Gastroesophageal sphincter (tissue), 4 donors: Measurements from ENCODE around the gene MYOG. TPM values are rescaled to one million over a fixed set of nuclear protein-coding genes. Genes with fewer than 3 reads are reported as not detected.

Source experiments
- ATAC-seq: fragments of 150-250 bp; one replicate; pipeline ENCODE4 v1.9.1; 2016; ENCODE audit warnings: mild to moderate bottlenecking, moderate library complexity
- H3K27ac ChIP-seq, 4 donors: fragments of 200-600 bp; sonication (generic) in 3 of 4; 1 replicate in 3 of 4; 2 replicates in 1 of 4; pipeline ENCODE4 v1.5.1; 2016 to 2019
- H3K27me3 ChIP-seq: fragments of 200-600 bp; sonication (generic); one replicate; pipeline ENCODE4 v1.5.1; 2019
- H3K36me3 ChIP-seq, 2 donors: fragments of 200-600 bp; sonication (generic); one replicate each; pipeline ENCODE4 v1.5.1; 2019; ENCODE audit warnings: control low read depth in 1 of 2
- H3K4me1 ChIP-seq, 3 donors: fragments of 200-600 bp; sonication (generic); 1 replicate in 2 of 3; 2 replicates in 1 of 3; pipeline ENCODE4 v1.5.1; 2016 to 2019; ENCODE audit warnings: control low read depth in 2 of 3
- H3K4me3 ChIP-seq, 2 donors: fragments of 200-600 bp; sonication (generic); one replicate each; pipeline ENCODE4 v1.5.1; 2019; ENCODE audit warnings: mild to moderate bottlenecking in 1 of 2, moderate library complexity in 1 of 2
- H3K9me3 ChIP-seq, 3 donors: fragments of 200-600 bp; sonication (generic); one replicate each; pipeline ENCODE4 v1.5.1; 2017 to 2019; ENCODE audit warnings: control low read depth in 2 of 3
- EP300 ChIP-seq: sonication (generic); formaldehyde crosslinking; IDR thresholded peaks from one replicate; pipeline ENCODE4 v1.6.1; 2017; ENCODE audit warnings: antibody characterized with exemption, mild to moderate bottlenecking
- POLR2A ChIP-seq, 2 donors: fragments of 450-650 bp; IDR thresholded peaks; one replicate each; pipeline ENCODE4 v1.6.1; 2017; ENCODE audit warnings: antibody characterized with exemption in 2 of 2, mild to moderate bottlenecking in 2 of 2, moderate library complexity in 1 of 2
- POLR2AphosphoS5 ChIP-seq: sonication (generic); formaldehyde crosslinking; IDR thresholded peaks from one replicate; pipeline ENCODE4 v1.6.1; 2017; ENCODE audit warnings: antibody characterized with exemption
- WGBS, 2 donors: methylation state at CpG; one replicate each; pipeline ENCODE4 v1.1.5; 2018; ENCODE audit warnings: low coverage in 1 of 2; 5-methylcytosine and 5-hydroxymethylcytosine counted together
- total RNA-seq, 4 donors: library from RNA; depleted of rRNA; stranded (reverse); fragments of >200 nt; gene quantifications; one replicate each; pipeline ENCODE4 v1.1.0, GENCODE V29; 2016
- TF ChIP-seq, protein P1 (sequence below), 4 experiments: fragments of 200-600 bp in 2 of 4; fragments of 450-650 bp in 2 of 4; sonication (generic) in 1 of 4; IDR thresholded peaks; one replicate each; pipeline ENCODE4 v1.5.1; 2017 to 2019; ENCODE audit warnings: antibody characterized with exemption in 4 of 4, mild to moderate bottlenecking in 2 of 4, moderate library complexity in 2 of 4

Gene MYOG
- total RNA-seq, 4 donors from 2014 or later = 0.35 TPM; not detected in 3

DNA sequence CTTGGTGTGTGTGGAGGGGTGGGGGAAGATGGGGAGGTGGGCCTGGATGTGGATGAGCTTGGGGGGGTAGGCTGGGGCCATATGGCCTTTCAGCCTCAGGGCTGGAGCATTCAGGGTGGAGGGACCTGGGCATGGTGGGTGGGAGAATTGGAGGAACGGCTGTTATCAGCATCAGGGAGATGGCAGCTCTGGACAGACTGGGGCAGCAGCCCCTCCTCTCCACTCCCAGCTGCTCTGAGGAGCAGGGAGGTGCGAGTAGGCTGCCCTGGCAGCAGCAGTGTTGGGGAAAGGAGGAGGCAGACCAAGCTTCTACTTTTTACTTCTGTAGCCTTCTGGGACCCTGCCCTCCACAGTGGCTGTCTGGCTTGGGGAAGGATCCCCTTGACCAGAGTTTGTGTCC, 49.3 kb downstream of the MYOG start:
- H3K4me3 ChIP-seq = no peak overlapping the region
- no peaks in the 10 kb centered on the region for H3K9me3 ChIP-seq
- ATAC-seq = no peak
- H3K27ac ChIP-seq = no peak overlapping the region
- TF ChIP-seq, protein P1, sequence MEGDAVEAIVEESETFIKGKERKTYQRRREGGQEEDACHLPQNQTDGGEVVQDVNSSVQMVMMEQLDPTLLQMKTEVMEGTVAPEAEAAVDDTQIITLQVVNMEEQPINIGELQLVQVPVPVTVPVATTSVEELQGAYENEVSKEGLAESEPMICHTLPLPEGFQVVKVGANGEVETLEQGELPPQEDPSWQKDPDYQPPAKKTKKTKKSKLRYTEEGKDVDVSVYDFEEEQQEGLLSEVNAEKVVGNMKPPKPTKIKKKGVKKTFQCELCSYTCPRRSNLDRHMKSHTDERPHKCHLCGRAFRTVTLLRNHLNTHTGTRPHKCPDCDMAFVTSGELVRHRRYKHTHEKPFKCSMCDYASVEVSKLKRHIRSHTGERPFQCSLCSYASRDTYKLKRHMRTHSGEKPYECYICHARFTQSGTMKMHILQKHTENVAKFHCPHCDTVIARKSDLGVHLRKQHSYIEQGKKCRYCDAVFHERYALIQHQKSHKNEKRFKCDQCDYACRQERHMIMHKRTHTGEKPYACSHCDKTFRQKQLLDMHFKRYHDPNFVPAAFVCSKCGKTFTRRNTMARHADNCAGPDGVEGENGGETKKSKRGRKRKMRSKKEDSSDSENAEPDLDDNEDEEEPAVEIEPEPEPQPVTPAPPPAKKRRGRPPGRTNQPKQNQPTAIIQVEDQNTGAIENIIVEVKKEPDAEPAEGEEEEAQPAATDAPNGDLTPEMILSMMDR (IDR thresholded peaks at IDR 0.05) = no peak
- TF ChIP-seq POLR2AphosphoS5 (no peak), POLR2A (IDR thresholded peaks at IDR 0.05) (no peak), EP300 (no peak)
- peaks cover 0 to 28% (median 0%) of the 10 kb centered on the region in 3 donors for H3K4me1 ChIP-seq
- WGBS, 2 donors = no CpG with 5 or more reads among the region's 2 CpGs
- no peaks in the 10 kb centered on the region for H3K27me3 ChIP-seq
- H3K36me3 ChIP-seq = no peaks in the 10 kb centered on the region

GRCh38 chr1:203036135-203036534, 49.7 kb downstream of the MYOG start:
- H3K4me3 ChIP-seq = no peak overlapping the region
- peaks cover 0 to 28% (median 0%) of the 10 kb centered on the region in 3 donors for H3K4me1 ChIP-seq
- no peak overlapping the region for H3K27ac ChIP-seq
- ATAC-seq = no peak
- no peaks in the 10 kb centered on the region for H3K27me3 ChIP-seq
- TF ChIP-seq, protein P1 (IDR thresholded peaks at IDR 0.05) = no peak
- TF ChIP-seq POLR2AphosphoS5 (no peak), EP300 (no peak), POLR2A (IDR thresholded peaks at IDR 0.05) (no peak)
- 58 to 66% methylated on average over 2 of the region's 4 CpGs for WGBS, 2 donors
- no peaks in the 10 kb centered on the region for H3K36me3 ChIP-seq
- H3K9me3 ChIP-seq = no peaks in the 10 kb centered on the region

DNA sequence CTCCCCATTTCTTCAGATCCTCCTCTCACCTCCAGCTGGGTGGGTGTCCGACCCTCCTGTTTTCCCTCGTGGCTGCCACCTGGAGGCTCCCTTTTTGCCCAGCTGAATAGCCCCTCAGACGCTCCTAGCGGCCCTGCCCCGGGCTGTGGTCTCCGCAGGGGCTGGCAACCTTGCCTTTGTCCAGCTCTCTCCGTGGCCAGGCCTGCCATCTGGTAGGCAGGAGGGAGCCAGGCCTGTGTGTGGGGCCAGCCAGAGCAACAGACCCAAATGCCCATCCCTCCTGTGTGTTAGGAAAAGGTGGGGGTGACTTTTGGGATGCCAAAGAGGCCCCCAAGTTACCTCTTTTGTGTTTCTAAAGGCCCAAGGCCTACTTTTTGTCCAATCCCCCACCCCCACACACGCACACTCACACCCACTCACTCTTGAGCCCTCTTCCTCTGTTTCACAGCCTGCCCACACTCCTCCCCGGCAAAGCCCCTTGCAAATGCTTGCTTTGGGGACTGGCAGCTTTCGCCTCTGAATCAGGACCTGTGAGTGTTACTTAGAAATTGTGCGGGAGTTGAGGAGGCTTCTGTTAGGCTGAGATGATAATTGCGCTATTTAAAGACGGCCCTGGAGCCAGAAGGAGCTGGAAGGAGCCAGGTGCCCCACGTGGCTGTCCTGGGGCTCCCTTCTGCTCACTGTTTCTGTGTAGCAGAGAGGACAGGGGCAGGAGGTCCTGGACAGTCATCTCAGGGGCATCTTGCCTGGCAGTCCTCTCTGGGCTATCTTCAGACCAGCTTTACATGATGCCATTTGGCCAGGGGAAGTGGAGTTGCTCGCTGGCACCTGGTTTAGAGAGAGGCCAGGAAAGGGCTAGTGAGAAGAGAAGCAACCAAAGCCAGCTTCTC, 50.5 kb downstream of the MYOG start:
- no peak overlapping the region for H3K27ac ChIP-seq
- no peak for ATAC-seq
- H3K27me3 ChIP-seq = no peaks in the 10 kb centered on the region
- no peak for TF ChIP-seq POLR2A (IDR thresholded peaks at IDR 0.05)
- no peak for TF ChIP-seq POLR2AphosphoS5
- no peak overlapping the region for H3K4me3 ChIP-seq
- no peaks in the 10 kb centered on the region for H3K9me3 ChIP-seq
- no peaks in the 10 kb centered on the region for H3K36me3 ChIP-seq
- 85 to 87% methylated on average over 3 to 5 of the region's 15 CpGs for WGBS, 2 donors
- peaks cover 0 to 28% (median 0%) of the 10 kb centered on the region in 3 donors for H3K4me1 ChIP-seq

DNA sequence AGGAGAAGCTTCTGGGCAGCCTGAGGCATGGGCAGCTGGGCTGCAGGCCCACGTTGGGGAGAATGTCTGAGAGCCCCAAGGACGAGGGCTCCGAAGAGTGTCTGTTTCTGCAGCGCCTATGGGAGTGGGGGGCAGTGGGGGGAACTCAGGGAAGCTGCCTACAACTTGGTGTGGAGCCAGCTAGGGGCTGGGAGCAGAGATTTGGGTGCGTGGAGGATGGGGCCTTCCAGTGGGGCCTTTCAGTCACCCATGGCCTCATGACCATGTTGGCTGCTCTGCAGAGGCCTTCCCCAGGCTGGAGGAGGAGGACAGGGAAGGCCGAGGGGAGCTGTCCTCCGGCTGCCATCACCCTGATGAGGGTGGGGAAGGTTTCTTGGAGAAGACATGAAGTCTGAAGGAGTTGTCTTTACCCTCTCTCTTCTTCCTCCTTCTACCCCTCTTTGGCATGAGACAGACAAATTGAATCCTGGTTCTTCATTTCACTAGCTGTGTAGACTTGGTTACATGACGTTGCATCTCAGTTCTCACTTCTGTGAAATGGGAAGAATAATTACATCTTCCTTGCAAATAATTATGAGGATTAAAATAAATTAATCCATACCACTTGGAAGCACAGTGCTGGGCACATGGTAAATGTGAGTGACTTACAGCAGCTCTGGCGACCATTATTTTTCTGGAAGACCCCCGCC, 51.2 kb downstream of the MYOG start:
- H3K4me3 ChIP-seq = no peak overlapping the region
- no peaks in the 10 kb centered on the region for H3K36me3 ChIP-seq
- TF ChIP-seq, protein P1 (IDR thresholded peaks at IDR 0.05) = no peak
- 70 to 95% methylated on average over 6 of the region's 10 CpGs for WGBS, 2 donors
- ATAC-seq = no peak
- no peaks in the 10 kb centered on the region for H3K9me3 ChIP-seq
- no peak overlapping the region for H3K27ac ChIP-seq
- no peaks in the 10 kb centered on the region for H3K27me3 ChIP-seq
- H3K4me1 ChIP-seq = peaks cover 0 to 27% (median 0%) of the 10 kb centered on the region in 3 donors

- H3K4me3 ChIP-seq = no peak overlapping the region
- no peaks in the 10 kb centered on the region for H3K27me3 ChIP-seq
- WGBS, 2 donors = 100% methylated on average over 1 of the region's 2 CpGs
- no peak for ATAC-seq
- no peaks in the 10 kb centered on the region for H3K36me3 ChIP-seq
- H3K27ac ChIP-seq = no peak overlapping the region
- no peak for TF ChIP-seq POLR2A (IDR thresholded peaks at IDR 0.05)
- TF ChIP-seq EP300 = no peak
- TF ChIP-seq, protein P1 (IDR thresholded peaks at IDR 0.05) = no peak
- TF ChIP-seq POLR2AphosphoS5 = no peak
- H3K9me3 ChIP-seq = no peaks in the 10 kb centered on the region
- H3K4me1 ChIP-seq = peaks cover 0 to 27% (median 0%) of the 10 kb centered on the region in 3 donors
Observed at GRCh38 chr1:203033917-203034316, 51.9 kb downstream of the MYOG start.
